HepG2 (cell line): ENCODE measurements around the gene PPP2R5D. TPM values are rescaled to one million over a fixed set of nuclear protein-coding genes. Genes with fewer than 3 reads are reported as not detected.

ENCODE experiments used
- BCL6 ChIP-seq: IDR thresholded peaks from 2 replicates; pipeline ENCODE4 v1.6.1; 2016; ENCODE audit warnings: missing genetic modification reagents, missing compliant biosample characterization
- CBX2 ChIP-seq, 2 experiments: fragments of 200-600 bp in 1 of 2; sonication (generic); formaldehyde crosslinking in 1 of 2; IDR thresholded peaks; 2 replicates each; pipeline versions ENCODE4 v1.7.0 to v1.8.1; 2018 to 2022; ENCODE audit warnings: low read depth in 2 of 2, low read length in 1 of 2, mild to moderate bottlenecking in 1 of 2, missing genetic modification reagents in 1 of 2
- DRAP1 ChIP-seq: IDR thresholded peaks from 2 replicates; pipeline ENCODE4 v1.6.1; 2016; ENCODE audit warnings: missing genetic modification reagents, missing compliant biosample characterization
- ERF ChIP-seq: IDR thresholded peaks from 2 replicates; pipeline ENCODE4 v1.6.1; 2018; ENCODE audit warnings: missing biosample characterization, missing genetic modification reagents
- HIVEP1 ChIP-seq: sonication (generic); formaldehyde crosslinking; IDR thresholded peaks from 2 replicates; pipeline ENCODE4 v1.4.0; 2020; ENCODE audit warnings: mild to moderate bottlenecking, missing genetic modification reagents
- KDM4B ChIP-seq: sonication (generic); formaldehyde crosslinking; IDR thresholded peaks from 2 replicates; pipeline ENCODE4 v1.4.0; 2020; ENCODE audit warnings: missing genetic modification reagents
- KDM5A ChIP-seq: fragments of 200-600 bp; sonication (generic); IDR thresholded peaks from 2 replicates; pipeline ENCODE4 v1.7.0; 2018; ENCODE audit warnings: antibody characterized with exemption, mild to moderate bottlenecking, low read length, borderline replicate concordance
- KLF11 ChIP-seq: IDR thresholded peaks from 2 replicates; pipeline ENCODE4 v1.6.1; 2016; ENCODE audit warnings: missing compliant biosample characterization
- LBX2 ChIP-seq: sonication (generic); formaldehyde crosslinking; IDR thresholded peaks from 2 replicates; pipeline ENCODE4 v1.5.0; 2020; ENCODE audit warnings: missing genetic modification reagents, mild to moderate bottlenecking, borderline replicate concordance
- POLR2A ChIP-seq, 2 experiments: IDR thresholded peaks; 2 replicates each; pipeline ENCODE4 v1.6.1; 2011; ENCODE audit warnings: low read depth in 2 of 2, low read length in 2 of 2, mild to moderate bottlenecking in 1 of 2, moderate library complexity in 1 of 2; ENCODE audit not compliant: insufficient read depth in 1 of 2
- RFXANK ChIP-seq: IDR thresholded peaks from 2 replicates; pipeline ENCODE4 v1.6.1; 2016
- SNAPC2 ChIP-seq: sonication (generic); formaldehyde crosslinking; IDR thresholded peaks from 2 replicates; pipeline ENCODE4 v1.8.1; 2022; ENCODE audit warnings: mild to moderate bottlenecking, missing genetic modification reagents
- SOX13 ChIP-seq, 3 experiments: fragments of 450-650 bp in 1 of 3; sonication (generic) in 1 of 3; formaldehyde crosslinking in 1 of 3; IDR thresholded peaks in 2 of 3; conservative IDR thresholded peaks in 1 of 3; 2 replicates each; pipeline versions ENCODE4 v1.5.0 to v1.6.1; 2016 to 2020; ENCODE audit warnings: antibody characterized with exemption in 1 of 3, mild to moderate bottlenecking in 1 of 3, missing compliant biosample characterization in 1 of 3, missing genetic modification reagents in 1 of 3, moderate library complexity in 1 of 3
- TAF15 ChIP-seq: fragments of 200-400 bp; formaldehyde crosslinking; IDR thresholded peaks from one replicate; pipeline ENCODE4 v1.6.1; 2018; ENCODE audit warnings: mild to moderate bottlenecking, low read depth, low read length; ENCODE audit not compliant: poor library complexity, severe bottlenecking
- ZC3H4 ChIP-seq: sonication (generic); formaldehyde crosslinking; IDR thresholded peaks from 2 replicates; pipeline ENCODE4 v1.4.0; 2020; ENCODE audit warnings: missing genetic modification reagents, borderline replicate concordance
- ZFP36L2 ChIP-seq: sonication (generic); formaldehyde crosslinking; IDR thresholded peaks from 2 replicates; pipeline ENCODE4 v1.4.0; 2020; ENCODE audit warnings: missing genetic modification reagents
- ZNF143 ChIP-seq: sonication (generic); formaldehyde crosslinking; IDR thresholded peaks from 2 replicates; pipeline ENCODE4 v1.4.0; 2020; ENCODE audit warnings: missing genetic modification reagents
- ZNF274 ChIP-seq: sonication (generic); formaldehyde crosslinking; IDR thresholded peaks from 2 replicates; pipeline ENCODE4 v1.5.1; 2020; ENCODE audit warnings: mild to moderate bottlenecking, missing genetic modification reagents
- ZNF343 ChIP-seq: sonication (generic); formaldehyde crosslinking; IDR thresholded peaks from 2 replicates; pipeline ENCODE4 v1.4.0; 2020; ENCODE audit warnings: mild to moderate bottlenecking, missing genetic modification reagents
- ZSCAN29 ChIP-seq: sonication (generic); formaldehyde crosslinking; conservative IDR thresholded peaks from 2 replicates; pipeline ENCODE4 v1.4.0; 2020; ENCODE audit warnings: mild to moderate bottlenecking, missing genetic modification reagents
- polyA plus RNA-seq, 8 experiments: library from polyadenylated mRNA; depleted of rRNA in 3 of 8; stranded (reverse) in 7 of 8; unstranded in 1 of 8; fragments of >200 nt; fragmentation: Illumina TruSeq in 4 of 8; extraction: Trizol in 4 of 8; gene quantifications; 2 replicates each; pipeline versions ENCODE4 v1.2.1 to v1.2.3, GENCODE V29; 2011 to 2016; ENCODE audit warnings: low read depth in 4 of 8, missing spikeins in 1 of 8, mixed read lengths in 1 of 8; ENCODE audit not compliant: insufficient read depth in 1 of 8
- total RNA-seq, 5 experiments: library from RNA; depleted of rRNA; stranded (reverse); fragments of >200 nt; fragmentation: Illumina TruSeq; extraction: Trizol; gene quantifications; 2 replicates each; pipeline ENCODE4 v1.2.3, GENCODE V29; 2016; ENCODE audit warnings: low read depth in 1 of 5
- TF ChIP-seq, protein P1 (sequence below): sonication (generic); formaldehyde crosslinking; IDR thresholded peaks from 2 replicates; pipeline ENCODE4 v1.5.1; 2020; ENCODE audit warnings: mild to moderate bottlenecking, missing genetic modification reagents, borderline replicate concordance
- TF ChIP-seq, protein P2 (sequence below): IDR thresholded peaks from 2 replicates; pipeline ENCODE4 v1.6.1; 2012; ENCODE audit warnings: low read length, improper control_type of control experiment

The PPP2R5D gene
- total and polyA plus RNA-seq, 2 of the 13 experiments (the other 11 are each of a cell fraction or from before 2014, with no cell fraction given): 53.7 to 60.4 TPM

DNA sequence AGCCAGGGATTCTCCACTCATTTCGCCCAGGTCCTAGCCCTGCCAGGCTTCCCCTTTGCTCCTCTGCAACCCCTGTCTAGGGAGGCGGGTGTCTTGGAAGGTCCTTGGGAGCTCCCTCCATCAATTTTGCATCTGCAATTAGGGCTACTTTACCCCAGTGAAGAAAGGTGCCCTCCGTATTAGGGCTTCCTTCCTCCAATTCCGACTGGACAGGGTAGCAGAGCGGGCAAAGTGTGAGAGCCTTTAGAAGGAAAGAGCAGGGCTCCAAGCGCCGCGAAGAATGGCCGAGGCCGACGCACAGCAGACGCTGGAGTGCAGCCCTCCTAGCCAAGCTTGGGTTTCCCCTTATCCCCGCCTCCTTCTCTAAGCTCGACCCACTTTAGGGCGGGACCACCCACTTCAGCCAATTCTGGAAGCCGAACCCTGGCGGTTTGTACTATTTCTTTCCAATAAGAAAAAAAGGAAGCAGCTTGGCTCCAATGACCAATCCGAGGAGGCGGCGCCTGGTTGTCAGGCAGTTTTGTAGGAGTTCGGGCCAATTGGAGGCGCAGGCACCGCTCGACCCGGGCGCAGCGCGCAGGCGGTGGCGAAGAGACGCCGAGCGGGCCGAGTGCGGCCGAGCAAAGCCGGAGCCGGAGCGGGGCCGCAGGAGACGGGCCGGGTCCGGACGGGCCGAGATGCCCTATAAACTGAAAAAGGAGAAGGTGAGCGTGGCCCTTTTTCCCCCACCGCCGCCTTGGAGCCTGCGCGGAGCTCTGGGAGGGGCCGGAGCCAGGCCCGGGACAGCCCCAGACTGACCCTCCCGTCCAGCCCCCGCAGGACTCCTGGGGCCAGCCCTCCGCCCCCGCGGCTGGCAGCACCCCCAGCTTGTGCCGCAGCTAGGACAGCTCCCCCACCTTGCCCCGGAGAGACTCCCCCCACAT is at the start of gene PPP2R5D (continued):
- peak; percentile 98 for TF ChIP-seq DRAP1 (CRISPR knock-in tag)
- TF ChIP-seq ZNF274 (CRISPR knock-in tag): no peak
- TF ChIP-seq KDM4B: no peak
- TF ChIP-seq CBX2 (IDR thresholded peaks at IDR 0.05; ENCODE audit: low read depth, low read length): no peak
- TF ChIP-seq CBX2 (CRISPR knock-in tag; IDR thresholded peaks at IDR 0.05; ENCODE audit: low read depth): 0 out of 2 replicates have a peak, but pooled peaks have one; percentile 34
- 0 out of 2 replicates have a peak, but pooled peaks have one; percentile 33 for TF ChIP-seq ZNF143 (CRISPR knock-in tag)
- TF ChIP-seq RFXANK (CRISPR knock-in tag): peak; percentile 100
- TF ChIP-seq HIVEP1 (CRISPR knock-in tag): no peak; the same call in 1 of the 2 replicates
- TF ChIP-seq SOX13 (IDR thresholded peaks at IDR 0.05): no peak
- TF ChIP-seq SOX13 (CRISPR knock-in tag; conservative IDR thresholded peaks at IDR 0.05 in 1 of 2, IDR thresholded peaks at IDR 0.05 in 1 of 2): no peak
- peak; percentile 8; the same call in 1 of the 2 replicates for TF ChIP-seq BCL6 (CRISPR knock-in tag)
- TF ChIP-seq KLF11 (CRISPR knock-in tag): 0 out of 2 replicates have a peak, but pooled peaks have one; percentile 23
- TF ChIP-seq ZC3H4 (CRISPR knock-in tag): no peak; the same call in 1 of the 2 replicates
- TF ChIP-seq, protein P1, sequence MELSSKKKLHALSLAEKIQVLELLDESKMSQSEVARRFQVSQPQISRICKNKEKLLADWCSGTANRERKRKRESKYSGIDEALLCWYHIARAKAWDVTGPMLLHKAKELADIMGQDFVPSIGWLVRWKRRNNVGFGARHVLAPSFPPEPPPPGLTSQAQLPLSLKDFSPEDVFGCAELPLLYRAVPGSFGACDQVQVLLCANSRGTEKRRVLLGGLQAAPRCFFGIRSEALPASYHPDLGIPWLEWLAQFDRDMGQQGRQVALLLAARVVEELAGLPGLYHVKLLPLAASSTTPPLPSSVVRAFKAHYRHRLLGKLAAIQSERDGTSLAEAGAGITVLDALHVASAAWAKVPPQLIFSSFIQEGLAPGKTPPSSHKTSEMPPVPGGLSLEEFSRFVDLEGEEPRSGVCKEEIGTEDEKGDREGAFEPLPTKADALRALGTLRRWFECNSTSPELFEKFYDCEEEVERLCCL: no peak; the same call in 1 of the 2 replicates
- TF ChIP-seq ZFP36L2 (CRISPR knock-in tag): no peak
- TF ChIP-seq, protein P2, sequence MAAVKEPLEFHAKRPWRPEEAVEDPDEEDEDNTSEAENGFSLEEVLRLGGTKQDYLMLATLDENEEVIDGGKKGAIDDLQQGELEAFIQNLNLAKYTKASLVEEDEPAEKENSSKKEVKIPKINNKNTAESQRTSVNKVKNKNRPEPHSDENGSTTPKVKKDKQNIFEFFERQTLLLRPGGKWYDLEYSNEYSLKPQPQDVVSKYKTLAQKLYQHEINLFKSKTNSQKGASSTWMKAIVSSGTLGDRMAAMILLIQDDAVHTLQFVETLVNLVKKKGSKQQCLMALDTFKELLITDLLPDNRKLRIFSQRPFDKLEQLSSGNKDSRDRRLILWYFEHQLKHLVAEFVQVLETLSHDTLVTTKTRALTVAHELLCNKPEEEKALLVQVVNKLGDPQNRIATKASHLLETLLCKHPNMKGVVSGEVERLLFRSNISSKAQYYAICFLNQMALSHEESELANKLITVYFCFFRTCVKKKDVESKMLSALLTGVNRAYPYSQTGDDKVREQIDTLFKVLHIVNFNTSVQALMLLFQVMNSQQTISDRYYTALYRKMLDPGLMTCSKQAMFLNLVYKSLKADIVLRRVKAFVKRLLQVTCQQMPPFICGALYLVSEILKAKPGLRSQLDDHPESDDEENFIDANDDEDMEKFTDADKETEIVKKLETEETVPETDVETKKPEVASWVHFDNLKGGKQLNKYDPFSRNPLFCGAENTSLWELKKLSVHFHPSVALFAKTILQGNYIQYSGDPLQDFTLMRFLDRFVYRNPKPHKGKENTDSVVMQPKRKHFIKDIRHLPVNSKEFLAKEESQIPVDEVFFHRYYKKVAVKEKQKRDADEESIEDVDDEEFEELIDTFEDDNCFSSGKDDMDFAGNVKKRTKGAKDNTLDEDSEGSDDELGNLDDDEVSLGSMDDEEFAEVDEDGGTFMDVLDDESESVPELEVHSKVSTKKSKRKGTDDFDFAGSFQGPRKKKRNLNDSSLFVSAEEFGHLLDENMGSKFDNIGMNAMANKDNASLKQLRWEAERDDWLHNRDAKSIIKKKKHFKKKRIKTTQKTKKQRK: no peak
- peak; percentile 93 to 99 for TF ChIP-seq POLR2A (IDR thresholded peaks at IDR 0.05; ENCODE audit: insufficient read depth in 1 of 2, low read depth in 2 of 2, low read length in 2 of 2)
- TF ChIP-seq LBX2 (CRISPR knock-in tag): no peak
- TF ChIP-seq ERF (CRISPR knock-in tag): peak; percentile 78
- peak; percentile 56; the same call in 1 of the 2 replicates for TF ChIP-seq KDM5A
- TF ChIP-seq ZSCAN29 (CRISPR knock-in tag): no peak
- peak; percentile 94 for TF ChIP-seq SNAPC2 (CRISPR knock-in tag)
- no peak for TF ChIP-seq TAF15
- peak; percentile 41; the same call in 1 of the 2 replicates for TF ChIP-seq ZNF343 (CRISPR knock-in tag)
